Activated CD4-positive, alpha-beta memory T cell treated with anti-CD3 and anti-CD28 coated beads for 36 hours (primary cell): ENCODE results near the gene TCP10L. TPM values are rescaled to one million over a fixed set of nuclear protein-coding genes. Genes with fewer than 3 reads are reported as not detected.
"Not testable (repeated sequence)": the region's sequence is repeated elsewhere in the genome, so short reads cannot be mapped to it uniquely, and the experiment has no call there.

Experiments used
- CTCF ChIA-PET: fragments of 350-600 bp; sonication (Branson Sonifier 250); formaldehyde crosslinking; loops from one replicate; lab custom pipeline; 2021; ENCODE audit warnings: antibody characterized with exemption, inconsistent platforms; lab: Charles Lee
- POLR2A ChIA-PET: fragments of 350-600 bp; sonication (Branson Sonifier 250); formaldehyde crosslinking; loops from one replicate; lab custom pipeline; 2021; ENCODE audit warnings: antibody characterized with exemption; lab: Charles Lee
- DNase-seq: peaks from one replicate; pipeline ENCODE4 v3.0.0-alpha.2; 2020
- H3K27ac Mint-ChIP-seq: one replicate; pipeline ENCODE4 v1.8.0; 2021; ENCODE audit warnings: mixed read lengths
- H3K27me3 Mint-ChIP-seq: one replicate; pipeline ENCODE4 v1.8.0; 2021; ENCODE audit warnings: mixed read lengths
- H3K36me3 Mint-ChIP-seq: one replicate; pipeline ENCODE4 v1.8.0; 2021; ENCODE audit warnings: mixed read lengths
- H3K4me1 Mint-ChIP-seq: one replicate; pipeline ENCODE4 v1.8.0; 2021; ENCODE audit warnings: low read depth, mixed read lengths
- H3K4me3 Mint-ChIP-seq: one replicate; pipeline ENCODE4 v1.8.0; 2021; ENCODE audit warnings: mild to moderate bottlenecking, mixed read lengths
- H3K9me3 Mint-ChIP-seq: one replicate; pipeline ENCODE4 v1.8.0; 2021; ENCODE audit warnings: mixed read lengths
- intact Hi-C: fragments of 100-400 bp; cut with micrococcal nuclease; formaldehyde crosslinking; loops from one replicate; pipeline ENCODE4 v1.15.1; 2023
- total RNA-seq, 2 experiments: library from RNA; stranded (reverse); gene quantifications; one replicate each; pipeline ENCODE4 v1.2.3, GENCODE V29; 2021

TCP10L gene
- total RNA-seq, 2 experiments from 2014 or later, result 0.50 to 0.65 TPM

GRCh38 chr21:32531561-32531960 lies 53.8 kb downstream of the TCP10L start:
- DNase-seq, CTCF ChIA-PET, H3K36me3 Mint-ChIP-seq, H3K4me3 Mint-ChIP-seq, POLR2A ChIA-PET, H3K27ac Mint-ChIP-seq, intact Hi-C loops, H3K27me3 Mint-ChIP-seq, H3K9me3 Mint-ChIP-seq, H3K4me1 Mint-ChIP-seq: not testable (repeated sequence)

GRCh38 chr21:32530809-32531208 lies 54.5 kb downstream of the TCP10L start:
- intact Hi-C loops, H3K9me3 Mint-ChIP-seq, H3K36me3 Mint-ChIP-seq, POLR2A ChIA-PET, H3K4me3 Mint-ChIP-seq, DNase-seq, H3K27ac Mint-ChIP-seq, H3K4me1 Mint-ChIP-seq, H3K27me3 Mint-ChIP-seq, CTCF ChIA-PET: not testable (repeated sequence)

DNA sequence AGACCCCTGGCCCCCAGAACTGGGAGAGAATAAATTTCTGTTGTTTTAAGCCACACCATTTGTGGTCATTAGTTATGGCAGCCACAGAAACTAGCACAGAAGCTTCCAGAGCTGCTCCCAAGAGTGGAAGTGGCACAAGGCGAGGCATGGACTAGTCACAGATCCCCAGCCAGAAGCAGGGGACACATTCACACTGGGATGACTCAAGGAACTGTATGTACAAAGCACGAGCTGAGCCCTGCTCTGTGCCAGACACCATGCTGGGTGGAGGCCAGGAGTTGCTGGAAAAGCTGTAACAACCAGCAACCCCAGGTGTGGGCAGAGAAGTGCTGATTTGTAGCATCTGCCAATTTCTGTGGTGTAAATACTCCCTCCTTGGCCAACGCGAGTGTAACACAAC lies 55.6 kb downstream of the TCP10L start:
- Mint-ChIP-seq H3K36me3 (no peaks in the 10 kb centered on the region), H3K27ac (no peak overlapping the region), H3K4me1 (no peaks in the 10 kb centered on the region), H3K9me3 (no peaks in the 10 kb centered on the region), H3K27me3 (no peaks in the 10 kb centered on the region), H3K4me3 (no peak overlapping the region)
- ChIA-PET POLR2A (no interaction called here), CTCF (no interaction called here)
- intact Hi-C loops, result no loop called here
- no peak for DNase-seq

- Mint-ChIP-seq H3K9me3 (no peaks in the 10 kb centered on the region), H3K4me1 (no peaks in the 10 kb centered on the region), H3K36me3 (no peaks in the 10 kb centered on the region), H3K27ac (no peak overlapping the region), H3K4me3 (no peak overlapping the region), H3K27me3 (no peaks in the 10 kb centered on the region)
- no peak for DNase-seq
- intact Hi-C loops, result no loop called here
- CTCF ChIA-PET, result no interaction called here
- POLR2A ChIA-PET, result no interaction called here
These were observed 60.0 kb downstream of the TCP10L start for GRCh38 chr21:32525282-32525681.

DNA sequence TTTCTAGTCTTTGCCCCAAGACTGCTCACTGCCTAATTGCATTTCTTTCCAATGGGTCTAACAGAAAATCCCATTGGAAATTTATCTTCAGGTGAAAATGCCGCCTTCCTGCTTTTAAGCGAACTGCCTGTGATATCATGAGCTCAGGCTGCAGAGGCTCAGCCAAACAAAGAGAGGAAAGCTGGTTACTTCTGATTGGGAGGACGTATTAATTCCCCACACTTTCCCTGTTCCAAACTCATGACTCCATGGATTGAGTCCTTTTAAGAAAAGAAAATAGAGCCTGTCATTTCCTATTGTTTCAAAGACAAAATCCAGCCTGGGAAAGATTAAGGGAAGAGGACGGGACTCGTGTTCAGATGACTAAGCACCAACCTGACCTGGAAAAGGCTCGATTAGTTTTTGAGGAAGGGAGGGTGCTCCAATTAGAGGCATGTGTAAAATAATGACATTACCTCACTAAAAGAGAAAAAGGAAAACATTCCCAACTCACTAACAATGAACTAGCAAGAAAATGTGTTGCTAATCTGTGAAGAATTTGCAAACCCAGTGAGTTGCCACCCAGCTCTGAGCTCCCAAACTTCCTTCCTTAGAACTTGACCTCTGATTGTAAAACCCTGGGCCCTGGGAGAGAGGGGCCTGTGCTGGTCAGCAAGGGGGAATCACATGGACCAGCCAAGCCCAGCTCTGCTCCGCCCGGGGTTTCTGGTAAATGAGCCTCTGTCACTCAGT lies 61.2 kb downstream of the TCP10L start:
- H3K4me1 Mint-ChIP-seq, result no peaks in the 10 kb centered on the region
- ChIA-PET POLR2A (no interaction called here), CTCF (no interaction called here)
- no peaks in the 10 kb centered on the region for H3K36me3 Mint-ChIP-seq
- H3K27ac Mint-ChIP-seq, result no peak overlapping the region
- no peak for DNase-seq
- no peaks in the 10 kb centered on the region for H3K27me3 Mint-ChIP-seq
- no peak overlapping the region for H3K4me3 Mint-ChIP-seq
- peaks cover under 1% of the 10 kb centered on the region for H3K9me3 Mint-ChIP-seq
- intact Hi-C loops, result no loop called here

Other genes with a start within 250 kb of the TCP10L start
- 10 to 100 TPM; 21.5 to 23.4 TPM for gene URB1, start 192.5 kb downstream of the TCP10L start, total RNA-seq
- 1 to 10 TPM; 9.3 to 9.6 TPM for gene EVA1C, start 172.8 kb downstream of the TCP10L start, total RNA-seq
- 10 to 100 TPM; 39.4 to 41.8 TPM for gene CFAP298, start 26.9 kb upstream of the TCP10L start, total RNA-seq
- 10 to 100 TPM; 13.3 to 14.2 TPM for gene SYNJ1, start 142.5 kb upstream of the TCP10L start, total RNA-seq
- gene PAXBP1, start 186.2 kb upstream of the TCP10L start, total RNA-seq, result 10 to 100 TPM; 43.5 to 46.2 TPM